NCI-H2171 (cell line): ENCODE results near the gene SPAG17.

ENCODE experiments used
- DNase-seq: peaks from one replicate; lab custom pipeline; 2025; lab: John Stamatoyannopoulos, UW

SPAG17 gene

DNA sequence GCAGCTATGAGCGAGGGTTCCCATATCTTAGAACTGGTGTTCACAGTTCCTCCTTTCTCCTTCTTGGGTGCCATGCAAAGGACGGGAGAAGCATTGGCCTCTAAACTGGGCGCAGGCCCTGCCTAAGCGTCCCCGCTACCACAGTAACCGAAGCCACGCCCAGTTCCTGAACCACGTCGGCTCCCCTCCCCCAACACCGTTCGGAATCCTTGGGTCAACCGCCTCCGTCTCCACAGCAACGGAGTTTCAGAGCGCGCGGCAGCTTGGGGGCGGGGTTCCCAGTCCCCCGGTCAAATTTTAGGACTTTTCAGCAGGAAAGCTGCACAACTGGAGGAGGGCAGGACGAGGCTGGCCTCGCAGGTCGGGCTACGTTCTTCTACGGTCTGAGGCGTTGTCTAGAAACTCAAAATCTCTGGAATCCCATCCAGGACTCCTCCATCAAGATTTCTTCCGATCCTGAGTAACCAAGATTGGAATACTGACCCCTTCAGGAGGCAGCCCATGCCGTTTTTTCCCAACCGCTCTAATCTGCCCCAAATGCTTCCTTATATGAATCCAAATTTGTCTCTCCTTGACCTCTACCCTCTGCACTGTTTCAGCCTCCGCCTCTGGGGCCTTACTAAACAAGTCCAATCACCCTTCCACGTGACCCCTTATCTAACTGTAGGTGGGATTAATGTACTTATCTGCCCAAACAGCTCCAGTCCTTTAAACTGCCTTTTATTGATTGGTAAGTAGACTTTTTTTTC, at the start of gene SPAG17:
Gene SPAG17 (minus strand): TSS at position 145 of the 749 bp plus-strand sequence. CDS start 71 bp downstream, at position 74.
- DNase-seq, result no peak

DNA sequence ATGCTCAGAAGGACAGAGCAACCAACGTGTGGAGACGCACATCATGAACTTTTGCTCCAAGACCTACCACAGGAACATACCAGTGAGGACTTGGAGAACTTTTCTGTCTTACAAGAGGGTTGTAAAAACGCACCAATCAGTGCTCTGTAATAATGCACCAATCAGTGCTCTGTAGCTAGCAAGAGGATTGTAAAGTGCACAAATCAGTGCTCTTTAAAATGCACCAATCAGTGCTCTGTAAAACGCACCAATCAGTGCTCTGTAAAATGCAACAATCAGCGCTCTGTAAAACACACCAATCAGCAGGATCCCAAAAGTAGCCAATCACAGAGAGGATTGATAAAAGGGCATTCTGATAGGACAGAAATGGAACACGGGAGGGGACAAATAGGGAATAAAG, 40.4 kb upstream of the SPAG17 start:
- no peak for DNase-seq

DNA sequence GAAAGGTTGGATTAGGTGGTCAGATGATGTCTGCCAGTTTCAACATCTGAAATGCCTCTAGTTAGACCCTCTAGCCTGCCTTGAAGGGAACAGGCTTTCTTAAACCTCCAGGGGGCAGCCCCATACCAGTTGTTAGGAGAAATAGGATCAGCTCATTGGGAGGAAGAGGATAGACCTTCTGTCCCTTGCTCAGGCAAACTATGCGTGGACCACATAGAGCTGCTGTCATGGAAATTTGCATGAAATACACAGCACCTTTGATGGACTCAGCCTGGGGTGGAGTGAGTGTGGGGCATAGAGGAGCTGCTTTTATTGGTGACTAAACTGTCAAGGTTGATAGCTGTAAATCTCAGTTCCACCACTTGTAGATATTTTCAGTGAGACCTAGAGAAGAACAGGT, 38.4 kb upstream of the SPAG17 start:
- no peak for DNase-seq

DNA sequence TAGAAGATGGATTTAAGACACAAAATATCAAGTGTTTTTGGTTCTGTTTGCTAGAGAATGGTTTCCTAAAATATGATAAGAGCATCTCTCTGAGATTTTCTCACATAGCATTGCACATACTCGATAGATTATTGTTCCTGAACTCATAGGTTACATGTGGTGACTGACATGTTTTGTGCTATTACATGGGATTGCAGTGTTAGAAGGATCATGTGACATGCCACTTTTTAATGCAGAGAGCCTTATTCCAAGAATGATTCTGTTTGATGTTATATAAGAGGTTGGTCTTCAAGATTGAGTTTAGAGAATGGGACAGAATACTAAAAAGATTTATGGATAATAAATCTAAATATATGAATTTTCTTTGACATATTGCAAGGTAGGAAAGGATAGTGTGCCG, 34.4 kb upstream of the SPAG17 start:
- no peak for DNase-seq

DNA sequence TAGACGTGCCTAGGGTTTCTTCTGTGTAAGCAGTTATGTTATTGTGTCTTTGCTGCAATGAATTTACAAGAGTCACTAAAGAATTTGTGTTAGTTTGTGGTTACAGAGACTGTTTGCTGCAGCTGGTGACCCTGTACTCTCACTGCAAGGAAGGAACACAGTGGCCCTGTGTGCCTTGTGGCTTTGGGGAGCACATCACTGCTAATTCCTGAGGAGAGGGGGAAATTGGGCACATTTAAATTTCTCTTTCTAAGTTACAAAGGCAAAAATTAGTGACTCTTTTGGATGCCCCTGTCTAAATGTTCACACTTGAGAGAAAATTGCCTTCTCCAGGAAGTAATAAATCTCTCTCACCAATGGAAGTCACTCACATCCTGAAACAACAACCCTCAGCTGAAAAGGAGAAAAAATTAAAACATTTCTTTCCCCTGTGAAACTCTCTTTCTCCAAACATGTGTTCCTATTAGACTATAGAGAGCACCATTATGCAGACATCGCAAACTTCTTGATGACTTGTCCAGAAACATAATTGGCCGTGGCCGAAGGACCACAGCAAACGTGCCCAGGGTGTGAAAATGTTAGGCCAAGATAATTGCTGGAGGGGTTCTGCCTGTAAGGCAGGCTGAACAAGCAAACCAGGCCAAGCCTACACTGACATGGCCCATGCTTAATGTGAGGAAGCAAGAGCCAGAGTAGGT, 32.3 kb upstream of the SPAG17 start:
- no peak for DNase-seq

DNA sequence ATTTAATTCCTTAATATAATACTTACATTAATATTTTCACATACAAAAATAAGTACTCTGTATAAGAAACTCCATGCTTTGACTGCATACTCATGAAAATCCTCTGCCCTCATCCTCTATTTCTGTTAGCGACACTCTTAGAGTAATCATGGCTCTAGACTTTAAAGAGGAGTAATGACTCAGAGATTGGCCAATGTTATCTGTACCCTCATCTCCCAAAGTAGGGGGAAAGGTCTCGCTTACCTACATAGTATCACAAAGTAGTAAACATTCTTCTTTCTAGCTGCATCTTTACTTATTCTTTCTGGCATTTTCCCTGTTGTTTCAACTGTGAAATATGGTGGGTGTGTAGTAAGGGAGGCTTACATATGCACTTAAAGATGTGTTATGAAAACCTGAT, 29.8 kb upstream of the SPAG17 start:
- DNase-seq, result no peak

GRCh38 chr1:118210723-118211110, 25.7 kb upstream of the SPAG17 start:
- no peak for DNase-seq

DNA sequence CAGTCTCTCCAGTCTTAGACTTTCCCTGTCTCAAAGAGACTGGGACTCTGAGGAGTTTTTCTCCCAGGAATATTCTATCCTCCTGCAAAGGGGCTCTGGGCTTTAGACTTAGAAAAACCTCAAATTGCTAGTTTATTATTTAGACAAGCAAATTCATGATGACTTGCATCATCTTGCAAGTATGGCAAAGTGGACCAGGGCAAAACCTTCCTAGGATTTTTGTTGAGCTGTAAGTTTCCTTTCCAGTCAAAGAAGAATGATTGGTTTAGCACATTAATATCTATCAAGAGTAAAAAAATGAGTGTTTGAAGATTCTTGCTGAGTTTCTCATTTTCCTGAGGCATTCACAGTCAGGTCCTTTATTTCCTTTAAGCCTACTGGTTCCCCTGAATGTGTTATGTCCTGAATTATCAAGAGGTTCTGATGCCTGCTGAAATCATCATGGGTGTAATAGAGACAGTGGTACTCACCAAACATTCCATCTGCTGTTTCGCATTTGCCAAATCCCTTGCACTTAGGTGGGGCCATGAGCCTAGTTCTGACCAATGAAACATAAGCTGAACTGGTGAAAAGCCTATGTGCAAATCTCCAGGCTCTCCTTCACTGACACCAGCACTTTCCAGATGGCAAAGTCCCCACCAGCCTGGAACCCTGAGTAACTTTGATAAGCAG, 25.2 kb upstream of the SPAG17 start:
- no peak for DNase-seq

GRCh38 chr1:118209648-118210047, 24.6 kb upstream of the SPAG17 start:
- DNase-seq, result no peak

DNA sequence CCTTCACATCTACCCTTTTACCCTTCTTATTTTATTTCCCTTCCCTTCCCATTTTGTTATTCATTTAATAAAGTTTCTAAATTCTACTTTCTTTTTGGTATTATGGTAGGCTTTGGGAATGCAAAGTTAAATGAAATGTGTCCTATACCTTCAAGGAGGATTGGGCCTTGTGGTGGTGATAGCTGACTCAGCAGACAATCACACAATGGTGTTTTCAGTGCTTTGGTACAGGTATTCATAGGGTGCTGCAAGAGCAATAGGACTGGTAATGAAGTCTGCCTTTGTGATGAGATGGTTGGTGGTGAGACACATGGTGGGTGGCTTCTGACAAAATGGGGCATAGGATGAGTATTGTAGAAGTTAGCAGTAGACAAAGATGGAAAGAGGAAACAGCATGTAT, 21.9 kb upstream of the SPAG17 start:
- no peak for DNase-seq

GRCh38 chr1:118204648-118205047, 19.6 kb upstream of the SPAG17 start:
- no peak for DNase-seq

DNA sequence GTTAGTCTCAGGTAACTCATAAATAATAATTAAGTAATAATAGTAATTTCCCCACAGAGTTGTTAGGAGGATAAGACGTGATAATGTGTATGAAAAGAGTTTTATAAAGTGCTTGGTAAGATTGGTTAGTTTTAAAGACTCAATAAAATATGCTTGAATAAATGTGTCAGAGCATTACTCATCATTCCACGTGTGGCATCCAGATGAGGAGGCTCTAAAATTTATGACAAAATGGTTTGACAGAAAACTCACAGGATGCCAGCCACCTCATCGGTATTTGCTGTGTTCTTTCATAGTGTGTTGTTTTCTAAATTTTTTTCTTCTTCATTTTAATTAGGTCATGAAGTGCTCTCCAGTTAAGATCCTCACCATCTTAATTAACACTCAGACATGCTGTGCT, 19.1 kb upstream of the SPAG17 start:
- no peak for DNase-seq

GRCh38 chr1:118202076-118202608, 17.1 kb upstream of the SPAG17 start:
- DNase-seq, result no peak

- no peak for DNase-seq
Observed at GRCh38 chr1:118201524-118201923, 16.5 kb upstream of the SPAG17 start.

GRCh38 chr1:118200836-118201235, 15.8 kb upstream of the SPAG17 start:
- DNase-seq, result no peak

DNA sequence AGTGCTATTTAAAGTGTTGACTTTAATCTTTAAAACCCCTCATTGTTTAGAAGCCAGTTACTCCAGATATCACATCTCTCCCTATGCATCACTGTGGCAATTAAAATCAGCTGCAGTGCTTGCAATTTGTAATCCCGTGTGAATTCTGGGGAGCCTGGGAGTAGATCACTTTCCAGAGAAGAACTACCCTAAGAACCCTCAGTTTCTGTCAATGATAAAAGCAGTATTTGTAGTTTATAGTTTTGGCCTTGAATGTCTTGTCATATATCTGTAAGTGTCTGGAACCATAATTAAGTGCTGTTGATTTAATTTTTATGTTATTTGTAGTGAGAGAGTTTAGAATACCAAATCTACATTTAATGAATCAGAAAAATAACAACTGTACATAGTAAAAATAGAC, 5.5 kb upstream of the SPAG17 start:
- DNase-seq, result no peak

- no peak for DNase-seq
Observed at GRCh38 chr1:118189564-118189963, 4.5 kb upstream of the SPAG17 start.

DNA sequence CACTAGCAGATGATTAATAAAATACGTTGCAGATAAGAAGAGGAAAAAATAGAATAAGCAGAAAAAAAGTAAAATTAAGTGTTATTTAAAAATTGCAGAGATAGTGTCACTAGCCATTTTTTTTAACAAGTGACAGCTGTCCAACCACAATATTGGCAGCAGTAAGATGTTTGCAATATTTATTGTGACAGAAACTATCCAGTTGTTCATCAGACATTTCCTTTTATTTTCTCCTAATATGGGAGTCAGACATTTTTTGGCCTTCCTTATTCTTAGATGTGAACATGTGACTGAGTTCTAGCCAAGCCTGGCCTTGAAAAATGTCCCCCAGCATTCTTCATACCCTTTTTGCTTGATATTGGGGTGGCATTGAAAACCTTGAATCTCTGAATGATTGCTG, 3.4 kb upstream of the SPAG17 start:
- no peak for DNase-seq

GRCh38 chr1:118186026-118186425, 998 bp upstream of the SPAG17 start:
- DNase-seq, result no peak

GRCh38 chr1:118184739-118185083, 317 bp downstream of the SPAG17 start:
- DNase-seq, result no peak

DNA sequence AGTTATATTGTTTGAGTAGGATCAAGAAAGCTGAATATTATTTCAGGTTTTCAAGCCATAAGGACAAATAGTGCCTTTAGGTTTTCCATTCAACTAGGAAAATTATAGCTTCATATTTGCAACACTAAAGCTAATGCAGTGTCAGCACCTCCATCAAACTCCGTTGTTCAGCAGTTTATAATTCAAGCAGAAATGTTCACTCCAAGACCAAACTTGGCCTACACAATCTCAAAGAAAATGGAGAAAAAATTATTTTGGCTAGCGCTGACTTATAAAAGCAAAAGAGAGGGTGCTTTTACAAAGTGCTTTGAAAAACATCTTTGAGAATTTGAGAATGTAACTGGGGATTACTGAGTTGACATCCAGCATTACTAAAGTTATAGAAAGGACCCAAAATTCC, 1.4 kb downstream of the SPAG17 start:
- no peak for DNase-seq

GRCh38 chr1:118177998-118178397, 7.0 kb downstream of the SPAG17 start:
- no peak for DNase-seq

GRCh38 chr1:118169016-118169415, 16.0 kb downstream of the SPAG17 start:
- no peak for DNase-seq
